ENCODE results near the gene RWDD4. TPM values are rescaled to one million over a fixed set of nuclear protein-coding genes. Genes with fewer than 3 reads are reported as not detected.

The RWDD4 gene
- polyA plus RNA-seq, 1 donor (not counting 4 experiments of a cell fraction or from before 2014, with no cell fraction given): 25.5 TPM

GRCh38 chr4:183610613-183611012, 48.4 kb downstream of the RWDD4 start:
- H3K4me1 ChIP-seq (ENCODE audit: control insufficient read depth, extremely low read depth, insufficient read depth, low read length): peaks cover 33% of the 10 kb centered on the region
- H3K79me2 ChIP-seq (ENCODE audit: control insufficient read depth, insufficient read depth, low read length): no peaks in the 10 kb centered on the region
- H3K9me3 ChIP-seq (ENCODE audit: control insufficient read depth, low read depth, low read length): no peaks in the 10 kb centered on the region
- no peak for FAIRE-seq
- H3K4me3 ChIP-seq (ENCODE audit: control insufficient read depth in 2 of 3, extremely low read depth in 1 of 3, insufficient read depth in 2 of 3, low read depth in 1 of 3, low read length in 3 of 3): peak overlapping the region in 1 of 3 experiments; percentile 35
- TF ChIP-seq CTCF (optimal IDR thresholded peaks at IDR 0.05 in 1 of 3, IDR thresholded peaks at IDR 0.05 in 1 of 3, conservative IDR thresholded peaks at IDR 0.05 in 1 of 3; ENCODE audit: extremely low read depth in 1 of 3, insufficient read depth in 2 of 3, low read length in 3 of 3) (no peak), EZH2 (IDR thresholded peaks at IDR 0.05; ENCODE audit: low read length) (no peak)
- peak overlapping the region; percentile 58 for H3K4me2 ChIP-seq (ENCODE audit: control insufficient read depth, extremely low read depth, insufficient read depth, low read depth, low read length)
- no peaks in the 10 kb centered on the region for H3K27me3 ChIP-seq (ENCODE audit: control insufficient read depth, extremely low read depth, insufficient read depth, low read length)
- no peaks in the 10 kb centered on the region for H3K9me1 ChIP-seq (ENCODE audit: control insufficient read depth, extremely low read depth, insufficient read depth, low read length)
- peak overlapping the region; percentile 58 for H2AFZ ChIP-seq (ENCODE audit: control insufficient read depth, low read length)
- no peaks in the 10 kb centered on the region for H4K20me1 ChIP-seq (ENCODE audit: control insufficient read depth, extremely low read depth, insufficient read depth, low read length)
- dilution Hi-C loops (cut with MboI; ENCODE audit: extremely low pct_ligation_motif_present, low sequenced_read_pairs): no loop called here
- peak overlapping the region; percentile 27 for H3K27ac ChIP-seq (ENCODE audit: control insufficient read depth, insufficient read depth, low read length)
- DNase-seq (ENCODE audit: low read depth, low spot score): no peak
- peak overlapping the region; percentile 43 for H3K9ac ChIP-seq (ENCODE audit: control insufficient read depth, extremely low read depth, insufficient read depth, low read length)
- no peaks in the 10 kb centered on the region for H3K36me3 ChIP-seq (ENCODE audit: control insufficient read depth in 2 of 2, extremely low read depth in 1 of 2, insufficient read depth in 2 of 2, low read length in 2 of 2)

GRCh38 chr4:183610033-183610432, 49.0 kb downstream of the RWDD4 start:
- Histone ChIP-seq H3K36me3 (ENCODE audit: control insufficient read depth in 2 of 2, extremely low read depth in 1 of 2, insufficient read depth in 2 of 2, low read length in 2 of 2) (no peaks in the 10 kb centered on the region), H3K9ac (ENCODE audit: control insufficient read depth, extremely low read depth, insufficient read depth, low read length) (no peak overlapping the region), H2AFZ (ENCODE audit: control insufficient read depth, low read length) (peak overlapping the region; percentile 58), H3K4me1 (ENCODE audit: control insufficient read depth, extremely low read depth, insufficient read depth, low read length) (peaks cover 33% of the 10 kb centered on the region), H3K4me2 (ENCODE audit: control insufficient read depth, extremely low read depth, insufficient read depth, low read depth, low read length) (peak overlapping the region; percentile 58), H3K27me3 (ENCODE audit: control insufficient read depth, extremely low read depth, insufficient read depth, low read length) (no peaks in the 10 kb centered on the region), H3K27ac (ENCODE audit: control insufficient read depth, insufficient read depth, low read length) (peak overlapping the region; percentile 39), H3K79me2 (ENCODE audit: control insufficient read depth, insufficient read depth, low read length) (no peaks in the 10 kb centered on the region), H3K9me3 (ENCODE audit: control insufficient read depth, low read depth, low read length) (no peaks in the 10 kb centered on the region), H3K4me3 (ENCODE audit: control insufficient read depth in 2 of 3, extremely low read depth in 1 of 3, insufficient read depth in 2 of 3, low read depth in 1 of 3, low read length in 3 of 3) (no peak overlapping the region), H3K9me1 (ENCODE audit: control insufficient read depth, extremely low read depth, insufficient read depth, low read length) (no peaks in the 10 kb centered on the region), H4K20me1 (ENCODE audit: control insufficient read depth, extremely low read depth, insufficient read depth, low read length) (no peaks in the 10 kb centered on the region)
- no peak for DNase-seq (ENCODE audit: low read depth, low spot score)
- TF ChIP-seq CTCF (optimal IDR thresholded peaks at IDR 0.05 in 1 of 3, IDR thresholded peaks at IDR 0.05 in 1 of 3, conservative IDR thresholded peaks at IDR 0.05 in 1 of 3; ENCODE audit: extremely low read depth in 1 of 3, insufficient read depth in 2 of 3, low read length in 3 of 3) (no peak), EZH2 (IDR thresholded peaks at IDR 0.05; ENCODE audit: low read length) (no peak)
- FAIRE-seq: peak; percentile 67
- dilution Hi-C loops (cut with MboI; ENCODE audit: extremely low pct_ligation_motif_present, low sequenced_read_pairs): no loop called here

All from keratinocyte (primary cell).